Liver (tissue), 9 donors: Measurements from ENCODE around the gene PRSS57. TPM values are rescaled to one million over a fixed set of nuclear protein-coding genes. Genes with fewer than 3 reads are reported as not detected.
"Not testable (repeated sequence)": the region's sequence is repeated elsewhere in the genome, so short reads cannot be mapped to it uniquely, and the experiment has no call there.

ENCODE experiments used
- DNase-seq: peaks from one replicate; pipeline ENCODE4 v3.0.0-alpha.2; 2017; ENCODE audit warnings: low spot score
- H3K27ac ChIP-seq, 2 donors: one replicate each; pipeline ENCODE4 v1.7.0; 2013; ENCODE audit warnings: inconsistent platforms in 2 of 2, low read length in 2 of 2, control low read depth in 1 of 2, low read depth in 1 of 2, mild to moderate bottlenecking in 1 of 2
- H3K27me3 ChIP-seq, 4 donors: one replicate each; pipeline versions ENCODE4 v1.6.1 to v1.7.0; 2013; ENCODE audit warnings: low read length in 3 of 4, inconsistent platforms in 1 of 4, mild to moderate bottlenecking in 1 of 4, moderate library complexity in 1 of 4; ENCODE audit not compliant: control insufficient read depth in 4 of 4, insufficient read depth in 4 of 4
- H3K36me3 ChIP-seq, 4 donors: one replicate each; pipeline versions ENCODE4 v1.6.1 to v1.7.0; 2013; ENCODE audit warnings: low read length in 3 of 4, mild to moderate bottlenecking in 3 of 4, low read depth in 1 of 4, moderate library complexity in 1 of 4; ENCODE audit not compliant: control insufficient read depth in 4 of 4, insufficient read depth in 3 of 4
- H3K4me1 ChIP-seq, 4 donors: one replicate each; pipeline versions ENCODE4 v1.6.1 to v1.7.0; 2013; ENCODE audit warnings: low read length in 3 of 4, mild to moderate bottlenecking in 3 of 4, moderate library complexity in 1 of 4; ENCODE audit not compliant: control insufficient read depth in 4 of 4, insufficient read depth in 4 of 4
- H3K4me3 ChIP-seq, 3 donors: one replicate each; pipeline versions ENCODE4 v1.6.1 to v1.7.0; 2013; ENCODE audit warnings: low read length in 3 of 3, control low read depth in 1 of 3, low read depth in 1 of 3, mild to moderate bottlenecking in 1 of 3
- H3K9ac ChIP-seq, 2 donors: one replicate each; pipeline ENCODE4 v1.7.0; 2013; ENCODE audit warnings: low read length in 2 of 2, mild to moderate bottlenecking in 2 of 2, moderate library complexity in 2 of 2, control low read depth in 1 of 2, low read depth in 1 of 2
- H3K9me3 ChIP-seq, 4 donors: one replicate each; pipeline versions ENCODE4 v1.6.1 to v1.7.0; 2013; ENCODE audit warnings: low read length in 3 of 4; ENCODE audit not compliant: control insufficient read depth in 4 of 4
- GABPA ChIP-seq, 2 donors: IDR thresholded peaks in 1 of 2; conservative IDR thresholded peaks in 1 of 2; 2 replicates each; pipeline ENCODE4 v1.6.1; 2016; ENCODE audit warnings: antibody characterized with exemption in 2 of 2, mild to moderate bottlenecking in 1 of 2, moderate library complexity in 1 of 2
- HNF4A ChIP-seq, 2 donors: conservative IDR thresholded peaks; 2 replicates each; pipeline ENCODE4 v1.6.1; 2016; ENCODE audit warnings: antibody characterized with exemption in 2 of 2, mild to moderate bottlenecking in 2 of 2
- NR2F2 ChIP-seq: IDR thresholded peaks from 2 replicates; pipeline ENCODE4 v1.6.1; 2016; ENCODE audit warnings: antibody characterized with exemption
- RAD21 ChIP-seq, 2 donors: IDR thresholded peaks; 2 replicates each; pipeline ENCODE4 v1.6.1; 2016; ENCODE audit warnings: antibody characterized with exemption in 2 of 2, mild to moderate bottlenecking in 2 of 2
- REST ChIP-seq: IDR thresholded peaks from 2 replicates; pipeline ENCODE4 v1.6.1; 2016; ENCODE audit warnings: antibody characterized with exemption, mild to moderate bottlenecking
- SP1 ChIP-seq: IDR thresholded peaks from 2 replicates; pipeline ENCODE4 v1.6.1; 2018; ENCODE audit warnings: antibody characterized with exemption, mild to moderate bottlenecking
- TAF1 ChIP-seq: conservative IDR thresholded peaks from 2 replicates; pipeline ENCODE4 v1.6.1; 2016; ENCODE audit warnings: antibody characterized with exemption, mild to moderate bottlenecking
- YY1 ChIP-seq: IDR thresholded peaks from 2 replicates; pipeline ENCODE4 v1.6.1; 2016; ENCODE audit warnings: antibody characterized with exemption, mild to moderate bottlenecking
- WGBS: extraction: QIAGEN DNeasy Blood & Tissue Kit; methylation state at CpG from one replicate; pipeline ENCODE4 v1.1.7; 2013; 5-methylcytosine and 5-hydroxymethylcytosine counted together
- polyA plus RNA-seq, 2 donors: library from polyadenylated mRNA; stranded (reverse) in 1 of 2; unstranded in 1 of 2; fragments of 200-250 nt in 1 of 2; fragments of >200 nt in 1 of 2; fragmentation: Nextera tagmentation in 1 of 2; extraction: Ambion mirVana in 1 of 2; gene quantifications; one replicate each; pipeline versions ENCODE4 v1.2.1 to v1.2.3, GENCODE V29; 2013 to 2015
- total RNA-seq, 2 donors: library from RNA; depleted of rRNA; stranded (reverse); fragments of >200 nt; gene quantifications; one replicate each; pipeline ENCODE4 v1.2.3, GENCODE V29; 2014
- TF ChIP-seq, protein P1 (sequence below): fragments of 150-350 bp; IDR thresholded peaks from 2 replicates; pipeline ENCODE4 v1.5.1; 2017; ENCODE audit warnings: improper control_type of control experiment, low read depth, low read length; ENCODE audit not compliant: missing input control
- TF ChIP-seq, protein P2 (sequence below): IDR thresholded peaks from 2 replicates; pipeline ENCODE4 v1.6.1; 2016; ENCODE audit warnings: antibody characterized with exemption
- donor health status: healthy.
- donor health status: healthy.
- donor health status: healthy.
- donor health status: healthy.
- donor health status: healthy.

The PRSS57 gene
- total and polyA plus RNA-seq, 4 donors = 0.10 to 12.1 TPM; not detected in 2

DNA sequence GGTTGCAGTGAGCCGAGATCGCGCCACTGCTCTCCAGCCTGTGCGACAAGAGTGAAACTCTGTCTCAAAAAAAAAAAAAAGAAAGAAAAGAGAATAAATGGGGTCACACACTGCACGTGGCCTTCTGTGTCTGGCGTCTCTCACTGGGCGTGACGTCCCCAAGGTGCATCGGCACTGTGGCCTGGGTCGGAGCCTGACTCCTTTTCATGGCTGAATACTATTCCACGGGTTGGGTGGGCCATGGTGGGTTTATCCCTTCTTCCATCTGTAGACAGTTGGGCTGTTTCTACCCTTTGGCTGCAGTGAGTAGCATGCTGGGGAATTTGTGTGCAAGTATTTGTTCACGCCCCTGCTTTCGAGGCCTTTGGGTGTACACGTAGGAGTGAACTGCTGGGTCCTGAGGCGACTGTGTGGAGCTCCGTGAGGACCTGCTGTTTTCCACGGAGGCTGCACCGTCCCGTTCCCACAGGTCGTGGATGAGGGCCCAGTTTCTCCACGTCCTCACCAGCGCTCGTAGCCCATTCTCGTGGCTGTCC, 47.4 kb upstream of the PRSS57 start:
- 95% methylated on average over 24 of the region's 24 CpGs for WGBS
- no peak overlapping the region for H3K27ac ChIP-seq
- H3K36me3 ChIP-seq = no peaks in the 10 kb centered on the region

DNA sequence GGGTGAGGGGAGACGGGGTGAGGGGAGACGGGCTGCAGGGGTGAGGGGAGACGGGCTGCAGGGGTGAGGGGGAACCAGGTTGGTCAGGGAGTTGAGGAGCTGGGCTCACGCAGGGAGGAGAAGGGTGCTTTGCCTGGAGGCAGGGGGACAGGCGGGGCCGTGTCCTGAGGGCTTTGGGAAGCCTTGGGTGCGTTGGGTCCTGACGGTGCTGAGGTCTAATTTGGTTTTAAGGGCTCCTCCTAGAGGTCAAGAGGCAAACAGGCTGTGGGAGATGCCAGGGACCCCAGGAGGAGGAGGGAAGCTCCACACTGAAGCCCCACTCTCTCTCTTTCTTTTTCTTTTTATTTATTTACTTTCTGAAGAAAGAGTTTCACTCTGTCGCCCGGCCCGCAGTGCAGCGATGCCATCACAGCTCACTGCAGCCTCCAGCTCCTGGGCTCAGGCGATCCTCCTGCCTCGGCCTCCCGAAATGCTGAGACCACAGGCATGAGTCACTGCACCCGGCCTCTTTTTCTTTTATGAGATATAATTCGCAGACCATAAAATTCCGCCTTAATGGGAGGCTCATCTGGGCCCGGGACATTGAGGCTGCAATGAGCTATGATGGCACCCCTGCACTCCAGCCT, 46.4 kb upstream of the PRSS57 start:
- DNase-seq = no peak
- no peaks in the 10 kb centered on the region for H3K27me3 ChIP-seq
- no peak overlapping the region for H3K27ac ChIP-seq
- no peaks in the 10 kb centered on the region for H3K9me3 ChIP-seq
- WGBS = 83% methylated on average over 18 of the region's 19 CpGs
- H3K4me3 ChIP-seq = no peak overlapping the region
- H3K36me3 ChIP-seq = no peaks in the 10 kb centered on the region
- peaks cover 0 to 14% (median 4%) of the 10 kb centered on the region in 4 donors for H3K4me1 ChIP-seq
- no peak overlapping the region for H3K9ac ChIP-seq
- TF ChIP-seq YY1 (no peak), HNF4A (conservative IDR thresholded peaks at IDR 0.05) (no peak), GABPA (IDR thresholded peaks at IDR 0.05 in 1 of 2, conservative IDR thresholded peaks at IDR 0.05 in 1 of 2) (no peak), NR2F2 (no peak), SP1 (no peak), REST (no peak)
- TF ChIP-seq, protein P1, sequence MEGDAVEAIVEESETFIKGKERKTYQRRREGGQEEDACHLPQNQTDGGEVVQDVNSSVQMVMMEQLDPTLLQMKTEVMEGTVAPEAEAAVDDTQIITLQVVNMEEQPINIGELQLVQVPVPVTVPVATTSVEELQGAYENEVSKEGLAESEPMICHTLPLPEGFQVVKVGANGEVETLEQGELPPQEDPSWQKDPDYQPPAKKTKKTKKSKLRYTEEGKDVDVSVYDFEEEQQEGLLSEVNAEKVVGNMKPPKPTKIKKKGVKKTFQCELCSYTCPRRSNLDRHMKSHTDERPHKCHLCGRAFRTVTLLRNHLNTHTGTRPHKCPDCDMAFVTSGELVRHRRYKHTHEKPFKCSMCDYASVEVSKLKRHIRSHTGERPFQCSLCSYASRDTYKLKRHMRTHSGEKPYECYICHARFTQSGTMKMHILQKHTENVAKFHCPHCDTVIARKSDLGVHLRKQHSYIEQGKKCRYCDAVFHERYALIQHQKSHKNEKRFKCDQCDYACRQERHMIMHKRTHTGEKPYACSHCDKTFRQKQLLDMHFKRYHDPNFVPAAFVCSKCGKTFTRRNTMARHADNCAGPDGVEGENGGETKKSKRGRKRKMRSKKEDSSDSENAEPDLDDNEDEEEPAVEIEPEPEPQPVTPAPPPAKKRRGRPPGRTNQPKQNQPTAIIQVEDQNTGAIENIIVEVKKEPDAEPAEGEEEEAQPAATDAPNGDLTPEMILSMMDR = no peak

More for the DNA sequence above, 47.4 kb upstream of the PRSS57 start:
- DNase-seq = no peak
- Histone ChIP-seq H3K9ac (no peak overlapping the region), H3K4me3 (no peak overlapping the region), H3K9me3 (no peaks in the 10 kb centered on the region), H3K27me3 (no peaks in the 10 kb centered on the region), H3K4me1 (peaks cover 0 to 14% (median 4%) of the 10 kb centered on the region in 4 donors)
- no peak for TF ChIP-seq SP1
- TF ChIP-seq RAD21 (IDR thresholded peaks at IDR 0.05) = no peak
- no peak for TF ChIP-seq YY1
- no peak for TF ChIP-seq TAF1
- TF ChIP-seq REST = no peak
- TF ChIP-seq, protein P2, sequence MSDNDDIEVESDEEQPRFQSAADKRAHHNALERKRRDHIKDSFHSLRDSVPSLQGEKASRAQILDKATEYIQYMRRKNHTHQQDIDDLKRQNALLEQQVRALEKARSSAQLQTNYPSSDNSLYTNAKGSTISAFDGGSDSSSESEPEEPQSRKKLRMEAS = no peak
- TF ChIP-seq, protein P1 = no peak
- TF ChIP-seq HNF4A (conservative IDR thresholded peaks at IDR 0.05) = no peak

- not testable (repeated sequence) for H3K4me3 ChIP-seq, H3K9ac ChIP-seq, H3K36me3 ChIP-seq, H3K27ac ChIP-seq, H3K27me3 ChIP-seq, H3K9me3 ChIP-seq, DNase-seq
- H3K4me1 ChIP-seq = peaks cover 0 to 14% (median 4%) of the 10 kb centered on the region in 4 donors
- 82% methylated on average over 16 of the region's 16 CpGs for WGBS
Measured at GRCh38 chr19:740816-741505, 45.7 kb upstream of the PRSS57 start.
